GM23248 (cell line): Measurements from ENCODE around the gene KRTAP5-1. TPM values are rescaled to one million over a fixed set of nuclear protein-coding genes. Genes with fewer than 3 reads are reported as not detected.
"Not testable (repeated sequence)": the region's sequence is repeated elsewhere in the genome, so short reads cannot be mapped to it uniquely, and the experiment has no call there.

Source experiments
- DNase-seq: peaks from one replicate; pipeline ENCODE4 v3.0.0-alpha.2; 2015
- H2AFZ ChIP-seq: fragments of 200-600 bp; sonication (generic); 2 replicates; pipeline ENCODE4 v1.6.1; 2016; ENCODE audit warnings: antibody characterized with exemption
- H3F3A ChIP-seq: fragments of 200-600 bp; sonication (generic); 2 replicates; pipeline ENCODE4 v1.6.1; 2016; ENCODE audit warnings: mild to moderate bottlenecking, antibody characterized with exemption, mixed run types; ENCODE audit not compliant: insufficient read depth
- H3K27ac ChIP-seq: fragments of 200-600 bp; sonication (generic); 2 replicates; pipeline ENCODE4 v1.5.1; 2016; ENCODE audit warnings: mild to moderate bottlenecking
- H3K27me3 ChIP-seq: fragments of 200-600 bp; sonication (generic); replicated peaks from 2 replicates; pipeline ENCODE4 v1.6.1; 2016; ENCODE audit warnings: mild to moderate bottlenecking; ENCODE audit not compliant: insufficient read depth
- H3K36me3 ChIP-seq: fragments of 200-600 bp; sonication (generic); 2 replicates; pipeline ENCODE4 v1.6.1; 2016; ENCODE audit warnings: low read depth, mild to moderate bottlenecking
- H3K4me1 ChIP-seq: fragments of 200-600 bp; sonication (generic); 2 replicates; pipeline ENCODE4 v1.6.1; 2016; ENCODE audit warnings: mild to moderate bottlenecking; ENCODE audit not compliant: insufficient read depth
- H3K4me2 ChIP-seq: fragments of 200-600 bp; sonication (generic); one replicate; pipeline ENCODE4 v1.6.1; 2016; ENCODE audit warnings: mild to moderate bottlenecking; ENCODE audit not compliant: unreplicated experiment
- H3K4me3 ChIP-seq: fragments of 200-600 bp; sonication (generic); 2 replicates; pipeline ENCODE4 v1.5.1; 2016; ENCODE audit warnings: mild to moderate bottlenecking
- H3K79me2 ChIP-seq: fragments of 200-600 bp; sonication (generic); 2 replicates; pipeline ENCODE4 v1.6.1; 2016; ENCODE audit warnings: mild to moderate bottlenecking; ENCODE audit not compliant: insufficient read depth
- H3K9ac ChIP-seq: fragments of 200-600 bp; sonication (generic); 2 replicates; pipeline ENCODE4 v1.6.1; 2016; ENCODE audit warnings: mild to moderate bottlenecking
- H3K9me2 ChIP-seq: fragments of 200-600 bp; sonication (generic); 2 replicates; pipeline ENCODE4 v1.6.1; 2016; ENCODE audit warnings: mixed run types, mild to moderate bottlenecking, moderate library complexity; ENCODE audit not compliant: insufficient read depth
- H3K9me3 ChIP-seq: fragments of 200-600 bp; sonication (generic); one replicate; pipeline ENCODE4 v1.6.1; 2017; ENCODE audit warnings: low read depth
- H4K20me1 ChIP-seq: fragments of 200-600 bp; sonication (generic); 2 replicates; pipeline ENCODE4 v1.6.0; 2016; ENCODE audit not compliant: insufficient read depth
- EZH2 ChIP-seq: fragments of 200-600 bp; sonication (generic); IDR thresholded peaks from 2 replicates; pipeline ENCODE4 v1.6.1; 2018; ENCODE audit warnings: antibody characterized with exemption, mild to moderate bottlenecking; ENCODE audit not compliant: insufficient read depth, poor library complexity, severe bottlenecking
- EZH2phosphoT487 ChIP-seq: fragments of 200-600 bp; sonication (generic); IDR thresholded peaks from 2 replicates; pipeline ENCODE4 v1.6.1; 2018; ENCODE audit warnings: antibody characterized with exemption, moderate library complexity, mild to moderate bottlenecking, low read depth; ENCODE audit not compliant: insufficient read depth
- WGBS, 2 experiments: methylation state at CpG; one replicate each; pipeline ENCODE4 v1.1.6; 2015 to 2017; ENCODE audit warnings: low lambda C conversion rate in 2 of 2, low coverage in 1 of 2; ENCODE audit errors: missing lambda C conversion rate in 2 of 2; 5-methylcytosine and 5-hydroxymethylcytosine counted together
- in situ Hi-C: fragments of 300-500 bp; cut with MboI; formaldehyde crosslinking; loops from 2 replicates; pipeline ENCODE4 v1.15.0; 2020
- polyA plus RNA-seq: library from polyadenylated mRNA; unstranded; fragments of >200 nt; fragmentation: Nextera tagmentation; extraction: Ambion mirVana; gene quantifications from 2 replicates; pipeline ENCODE4 v1.2.1, GENCODE V29; 2016
- total RNA-seq: library from RNA; depleted of rRNA; stranded (reverse); fragments of >200 nt; shearing (Covaris generic); gene quantifications from 2 replicates; pipeline ENCODE4 v1.2.3, GENCODE V29; 2014

KRTAP5-1 gene
- total and polyA plus RNA-seq, 2 experiments from 2014 or later = not detected

GRCh38 chr11:1592628-1593027 is 7.5 kb upstream of the KRTAP5-1 start:
- Histone ChIP-seq H3K27me3 (peaks cover 69% of the 10 kb centered on the region), H3K4me3 (no peak overlapping the region), H3K79me2 (no peaks in the 10 kb centered on the region), H3K9ac (no peak overlapping the region), H3K9me2 (no peaks in the 10 kb centered on the region), H3K27ac (no peak overlapping the region), H3K9me3 (no peaks in the 10 kb centered on the region), H2AFZ (no peak overlapping the region), H3K4me2 (no peak overlapping the region), H3F3A (no peaks in the 10 kb centered on the region), H4K20me1 (no peaks in the 10 kb centered on the region), H3K4me1 (no peaks in the 10 kb centered on the region), H3K36me3 (no peaks in the 10 kb centered on the region)
- in situ Hi-C loops = no loop called here
- WGBS, 2 experiments = 71 to 74% methylated on average over 9 of the region's 9 CpGs
- TF ChIP-seq EZH2 = no peak
- TF ChIP-seq EZH2phosphoT487 = no peak
- DNase-seq = no peak

DNA sequence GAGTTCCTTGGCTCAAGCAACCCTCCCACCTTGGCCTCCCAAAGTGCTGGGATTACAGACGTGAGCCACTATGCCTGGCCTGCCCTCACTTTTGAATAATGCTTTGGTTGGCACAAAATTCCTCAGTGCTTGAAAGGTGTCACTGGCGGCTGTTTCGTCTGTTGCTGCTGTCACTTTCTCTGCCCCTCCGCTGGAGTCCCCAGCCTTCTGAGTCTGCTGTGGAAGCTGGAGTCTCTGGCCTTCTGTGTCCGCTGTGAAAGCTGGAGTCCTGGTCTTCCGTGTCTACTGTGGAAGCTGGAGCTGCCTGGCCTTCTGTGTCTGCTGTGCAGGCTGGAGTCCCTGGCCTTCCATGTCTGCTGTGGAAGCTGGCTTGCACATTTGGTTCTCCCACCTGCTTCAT is 4.9 kb upstream of the KRTAP5-1 start:
- no peak overlapping the region for H2AFZ ChIP-seq
- in situ Hi-C loops = no loop called here
- peaks cover 60% of the 10 kb centered on the region for H3K27me3 ChIP-seq
- no peaks in the 10 kb centered on the region for H4K20me1 ChIP-seq
- 72 to 80% methylated on average over 6 of the region's 6 CpGs for WGBS, 2 experiments
- H3K79me2 ChIP-seq = no peaks in the 10 kb centered on the region
- DNase-seq = no peak
- H3K9me3 ChIP-seq = no peaks in the 10 kb centered on the region
- H3K4me1 ChIP-seq = no peaks in the 10 kb centered on the region
- no peak overlapping the region for H3K4me2 ChIP-seq
- H3K9ac ChIP-seq = no peak overlapping the region
- no peak overlapping the region for H3K4me3 ChIP-seq
- H3K9me2 ChIP-seq = no peaks in the 10 kb centered on the region
- TF ChIP-seq EZH2phosphoT487 = no peak
- no peak for TF ChIP-seq EZH2
- no peak overlapping the region for H3K27ac ChIP-seq
- H3K36me3 ChIP-seq = no peaks in the 10 kb centered on the region
- no peaks in the 10 kb centered on the region for H3F3A ChIP-seq

GRCh38 chr11:1589191-1589963 is 4.3 kb upstream of the KRTAP5-1 start:
- H3K9ac ChIP-seq, H3K27ac ChIP-seq, H2AFZ ChIP-seq, H3K36me3 ChIP-seq, H4K20me1 ChIP-seq, H3K4me2 ChIP-seq, H3K9me2 ChIP-seq, in situ Hi-C loops, H3K4me3 ChIP-seq, H3K79me2 ChIP-seq, H3F3A ChIP-seq, H3K4me1 ChIP-seq, H3K9me3 ChIP-seq, DNase-seq: not testable (repeated sequence)
- H3K27me3 ChIP-seq = peaks cover 54% of the 10 kb centered on the region
- WGBS, 2 experiments = 16 to 22% methylated on average over 7 to 9 of the region's 10 CpGs

- H2AFZ ChIP-seq = no peak overlapping the region
- in situ Hi-C loops = no loop called here
These were observed 1.6 kb upstream of the KRTAP5-1 start for GRCh38 chr11:1586699-1587098.

GRCh38 chr11:1582909-1583308 is 2.2 kb downstream of the KRTAP5-1 start:
- H3F3A ChIP-seq, DNase-seq, H2AFZ ChIP-seq, H4K20me1 ChIP-seq, H3K36me3 ChIP-seq, H3K27ac ChIP-seq, H3K9me3 ChIP-seq, H3K4me3 ChIP-seq, H3K4me1 ChIP-seq, H3K9me2 ChIP-seq, in situ Hi-C loops, H3K9ac ChIP-seq, H3K4me2 ChIP-seq, H3K79me2 ChIP-seq: not testable (repeated sequence)
- 36 to 44% methylated on average over 2 of the region's 2 CpGs for WGBS, 2 experiments
- H3K27me3 ChIP-seq = peaks cover 26% of the 10 kb centered on the region

More at GRCh38 chr11:1586699-1587098, 1.6 kb upstream of the KRTAP5-1 start:
- H3K9me2 ChIP-seq = no peaks in the 10 kb centered on the region
- no peaks in the 10 kb centered on the region for H3K4me1 ChIP-seq
- H3K27me3 ChIP-seq = peaks cover 45% of the 10 kb centered on the region
- 0 to 5% methylated on average over 2 of the region's 2 CpGs for WGBS, 2 experiments
- H3K36me3 ChIP-seq = no peaks in the 10 kb centered on the region
- H3K9me3 ChIP-seq = no peaks in the 10 kb centered on the region
- TF ChIP-seq EZH2 (no peak), EZH2phosphoT487 (no peak)
- no peak overlapping the region for H3K4me3 ChIP-seq
- no peaks in the 10 kb centered on the region for H4K20me1 ChIP-seq
- H3K9ac ChIP-seq = no peak overlapping the region
- no peak overlapping the region for H3K27ac ChIP-seq
- H3K4me2 ChIP-seq = no peak overlapping the region
- DNase-seq = no peak
- H3F3A ChIP-seq = no peaks in the 10 kb centered on the region
- H3K79me2 ChIP-seq = no peaks in the 10 kb centered on the region
